Adrenal gland (tissue), 12 donors: Measurements from ENCODE around the gene PITX1. TPM values are rescaled to one million over a fixed set of nuclear protein-coding genes. Genes with fewer than 3 reads are reported as not detected.

Source experiments
- DNase-seq, 7 donors: peaks; one replicate each; pipeline ENCODE4 v3.0.0-alpha.2; 2019 to 2020
- H3K27ac ChIP-seq, 5 donors: fragments of 200-600 bp; sonication (generic) in 4 of 5; 1 replicate in 3 of 5; 2 replicates in 2 of 5; pipeline versions ENCODE4 v1.5.1 to v1.8.0; 2016 to 2020; ENCODE audit warnings: mild to moderate bottlenecking in 1 of 5
- H3K27me3 ChIP-seq: fragments of 200-600 bp; 2 replicates; pipeline ENCODE4 v1.8.0; 2021
- H3K36me3 ChIP-seq, 2 donors: fragments of 200-600 bp; replicated peaks in 1 of 2; 1 replicate in 1 of 2; 2 replicates in 1 of 2; pipeline versions ENCODE4 v1.5.1 to v1.8.0; 2018 to 2022
- H3K4me1 ChIP-seq, 2 donors: fragments of 200-600 bp; replicated peaks in 1 of 2; 1 replicate in 1 of 2; 2 replicates in 1 of 2; pipeline versions ENCODE4 v1.5.1 to v1.8.0; 2018 to 2021
- H3K4me3 ChIP-seq, 4 donors: fragments of 200-600 bp; sonication (generic) in 3 of 4; one replicate each; pipeline ENCODE4 v1.5.1; 2016 to 2018
- H3K9me3 ChIP-seq, 3 donors: fragments of 200-600 bp; sonication (generic) in 1 of 3; replicated peaks in 1 of 3; 1 replicate in 2 of 3; 2 replicates in 1 of 3; pipeline versions ENCODE4 v1.5.1 to v1.8.0; 2016 to 2021
- POLR2A ChIP-seq, 2 donors: fragments of 450-650 bp; IDR thresholded peaks; one replicate each; pipeline ENCODE4 v1.6.1; 2017; ENCODE audit warnings: antibody characterized with exemption in 2 of 2, mild to moderate bottlenecking in 2 of 2, moderate library complexity in 1 of 2
- WGBS, 4 donors: extraction: QIAGEN DNeasy Blood & Tissue Kit in 2 of 4; methylation state at CpG; one replicate each; pipeline versions ENCODE4 v1.1.5 to v1.1.7; 2013 to 2017; 5-methylcytosine and 5-hydroxymethylcytosine counted together
- intact Hi-C, 2 donors: fragments of 100-400 bp; cut with DNase I; formaldehyde crosslinking; loops; one replicate each; pipeline versions ENCODE4 v1.14.1 to v1.15.0; 2022 to 2023
- polyA plus RNA-seq, 3 donors: library from polyadenylated mRNA; stranded (reverse); fragments of 200-250 nt in 2 of 3; fragments of 350-450 nt in 1 of 3; fragmentation: Illumina TruSeq in 1 of 3; extraction: RNeasy Lipid Tissue Mini Kit (QIAGEN cat#74804) in 1 of 3; gene quantifications; one replicate each; pipeline ENCODE4 v1.2.3, GENCODE V29; 2013 to 2014
- total RNA-seq, 9 donors: library from RNA; depleted of rRNA in 4 of 9; stranded (reverse); fragments of >200 nt in 4 of 9; fragments of 120-200 nt in 1 of 9; fragmentation: NEBNext Ultra II Directional in 1 of 9; extraction: Animal tissue kit (Norgen Biotek cat#: 25700) in 1 of 9; gene quantifications; one replicate each; pipeline versions ENCODE4 v1.1.0 to v1.2.4, GENCODE V29; 2013 to 2023
- TF ChIP-seq, protein P1 (sequence below), 6 experiments: fragments of 450-650 bp in 4 of 6; fragments of 200-600 bp in 2 of 6; sonication (generic) in 1 of 6; IDR thresholded peaks; 1 replicate in 5 of 6; 2 replicates in 1 of 6; pipeline versions ENCODE4 v1.5.1 to v1.8.0; 2016 to 2021; ENCODE audit warnings: antibody characterized with exemption in 6 of 6, mild to moderate bottlenecking in 2 of 6, moderate library complexity in 1 of 6
- donor health status: healthy with polysubstance abuse.
- donor health status: Bipolar disorder and iron deficiency.
- donor health status: DM: yes; HTN: yes; CAD: no.
- donor health status: DM: no; HTN: no; CAD: no.
- donor health status: DM: no; HTN: no; CAD: no.
- donor health status: DM: yes; HTN: yes; CAD: no.

Gene PITX1
- total and polyA plus RNA-seq, 12 donors: 0.18 to 6.7 (median 0.71) TPM

DNA sequence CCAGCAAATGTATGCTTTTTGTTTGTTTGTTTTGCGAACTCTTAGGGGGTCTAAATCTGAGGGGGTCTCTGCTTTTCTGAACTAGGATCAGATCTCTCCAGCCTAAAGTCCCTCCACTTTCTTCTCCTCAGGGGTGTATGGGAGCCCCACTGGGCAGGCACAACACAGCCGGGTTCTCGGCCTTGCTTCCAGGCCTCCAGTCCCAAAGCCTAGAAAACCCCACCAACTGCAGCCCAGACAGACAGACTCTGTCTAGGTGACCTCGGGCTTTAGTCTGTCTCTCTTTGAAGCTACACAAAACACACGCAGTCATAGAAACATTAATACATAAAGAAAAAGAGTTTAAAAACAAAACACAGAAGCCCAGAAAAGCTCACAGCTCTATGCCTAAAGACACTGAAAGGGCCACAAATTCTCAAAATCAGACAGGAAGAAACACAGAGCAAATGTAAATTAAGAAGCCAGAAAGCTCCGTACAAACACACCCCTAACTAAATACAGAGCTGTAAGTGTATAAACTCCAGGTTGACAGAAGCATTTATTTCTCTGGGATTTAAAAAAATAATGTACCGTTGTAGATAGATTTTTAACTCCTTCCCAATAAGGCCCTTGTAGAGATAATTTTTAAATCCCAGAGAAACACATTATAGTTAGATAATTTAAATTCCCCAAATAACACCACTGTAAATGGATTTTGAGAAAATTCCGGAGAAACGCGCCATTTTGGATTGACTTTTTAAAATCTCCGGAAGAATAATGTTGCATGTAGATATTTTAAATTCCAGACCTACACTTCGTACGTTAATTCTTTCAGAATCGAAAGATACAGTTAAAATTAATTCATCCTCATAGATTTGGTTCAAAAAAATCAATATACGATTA, 2.0 kb downstream of the PITX1 start:
- Histone ChIP-seq H3K27ac (no peak overlapping the region), H3K36me3 (no peaks in the 10 kb centered on the region), H3K4me1 (peaks cover 24 to 35% of the 10 kb centered on the region in 2 donors), H3K27me3 (peaks cover 89% of the 10 kb centered on the region), H3K4me3 (peak overlapping the region in 1 of 4 donors; percentile 64), H3K9me3 (no peaks in the 10 kb centered on the region)
- intact Hi-C loops: loop anchor here in 1 of 2 donors (10.0 kb wide), 1 partner anchor 293 kb away; no protein-coding TSS in a partner anchor
- DNase-seq: no peak
- WGBS, 4 donors: 38 to 48% (median 40%) methylated on average over 15 of the region's 15 CpGs
- TF ChIP-seq POLR2A (IDR thresholded peaks at IDR 0.05): no peak
- TF ChIP-seq, protein P1, sequence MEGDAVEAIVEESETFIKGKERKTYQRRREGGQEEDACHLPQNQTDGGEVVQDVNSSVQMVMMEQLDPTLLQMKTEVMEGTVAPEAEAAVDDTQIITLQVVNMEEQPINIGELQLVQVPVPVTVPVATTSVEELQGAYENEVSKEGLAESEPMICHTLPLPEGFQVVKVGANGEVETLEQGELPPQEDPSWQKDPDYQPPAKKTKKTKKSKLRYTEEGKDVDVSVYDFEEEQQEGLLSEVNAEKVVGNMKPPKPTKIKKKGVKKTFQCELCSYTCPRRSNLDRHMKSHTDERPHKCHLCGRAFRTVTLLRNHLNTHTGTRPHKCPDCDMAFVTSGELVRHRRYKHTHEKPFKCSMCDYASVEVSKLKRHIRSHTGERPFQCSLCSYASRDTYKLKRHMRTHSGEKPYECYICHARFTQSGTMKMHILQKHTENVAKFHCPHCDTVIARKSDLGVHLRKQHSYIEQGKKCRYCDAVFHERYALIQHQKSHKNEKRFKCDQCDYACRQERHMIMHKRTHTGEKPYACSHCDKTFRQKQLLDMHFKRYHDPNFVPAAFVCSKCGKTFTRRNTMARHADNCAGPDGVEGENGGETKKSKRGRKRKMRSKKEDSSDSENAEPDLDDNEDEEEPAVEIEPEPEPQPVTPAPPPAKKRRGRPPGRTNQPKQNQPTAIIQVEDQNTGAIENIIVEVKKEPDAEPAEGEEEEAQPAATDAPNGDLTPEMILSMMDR (IDR thresholded peaks at IDR 0.05): no peak

DNA sequence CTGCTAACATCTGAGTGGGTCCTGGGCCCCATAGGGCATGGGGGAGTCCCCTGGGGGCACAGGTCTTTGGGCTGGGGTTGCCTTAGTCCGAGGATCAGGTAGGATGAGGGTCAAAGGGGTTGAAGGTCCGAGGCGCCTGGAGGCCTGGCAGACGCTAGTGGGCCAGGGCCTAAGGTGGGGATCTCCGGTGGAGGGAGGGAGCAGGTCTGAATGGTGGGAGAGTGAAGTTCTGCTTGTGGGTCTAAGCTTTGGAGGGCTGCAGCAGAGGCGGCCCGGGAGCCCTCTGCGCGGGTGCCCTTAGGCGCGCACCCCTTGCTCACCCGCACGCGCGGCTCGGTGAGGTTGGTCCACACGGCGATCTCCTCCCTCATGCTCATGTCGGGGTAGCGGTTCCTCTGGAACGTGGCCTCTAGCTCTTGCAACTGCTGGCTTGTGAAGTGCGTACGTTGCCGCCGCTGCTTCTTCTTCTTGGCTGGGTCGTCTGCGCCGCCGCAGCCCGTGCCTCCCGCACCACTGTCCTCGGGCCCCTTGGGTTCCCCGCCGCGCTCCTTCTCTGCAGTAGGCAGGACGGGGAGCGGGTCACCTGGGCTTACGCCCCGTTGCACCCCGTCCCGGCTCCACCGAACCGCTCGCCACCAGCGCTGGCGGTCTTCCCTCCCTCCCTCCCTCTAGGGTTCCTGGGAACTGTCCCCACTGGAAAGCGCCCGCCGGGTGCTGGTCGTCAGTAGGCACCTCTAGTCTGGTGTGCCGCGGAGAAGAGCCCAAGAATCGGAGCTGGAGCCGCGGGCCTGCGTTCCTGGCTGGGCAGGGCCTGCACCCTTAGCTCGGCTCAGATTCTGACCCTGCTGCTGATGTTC, 2.8 kb downstream of the PITX1 start:
- Histone ChIP-seq H3K9me3 (no peaks in the 10 kb centered on the region), H3K27ac (no peak overlapping the region), H3K4me3 (peak overlapping the region in 2 of 4 donors; percentile 26 to 47), H3K4me1 (peaks cover 24 to 35% of the 10 kb centered on the region in 2 donors), H3K36me3 (no peaks in the 10 kb centered on the region), H3K27me3 (peaks cover 85% of the 10 kb centered on the region)
- 17 to 27% (median 22%) methylated on average over 25 to 57 of the region's 57 CpGs for WGBS, 4 donors
- intact Hi-C loops: loop anchor here in 1 of 2 donors (10.0 kb wide), 1 partner anchor 294 kb away; no protein-coding TSS in a partner anchor
- TF ChIP-seq POLR2A (IDR thresholded peaks at IDR 0.05): no peak
- TF ChIP-seq, protein P1 (IDR thresholded peaks at IDR 0.05): no peak
- peak in 1 of 7 donors; percentile 23 for DNase-seq

DNA sequence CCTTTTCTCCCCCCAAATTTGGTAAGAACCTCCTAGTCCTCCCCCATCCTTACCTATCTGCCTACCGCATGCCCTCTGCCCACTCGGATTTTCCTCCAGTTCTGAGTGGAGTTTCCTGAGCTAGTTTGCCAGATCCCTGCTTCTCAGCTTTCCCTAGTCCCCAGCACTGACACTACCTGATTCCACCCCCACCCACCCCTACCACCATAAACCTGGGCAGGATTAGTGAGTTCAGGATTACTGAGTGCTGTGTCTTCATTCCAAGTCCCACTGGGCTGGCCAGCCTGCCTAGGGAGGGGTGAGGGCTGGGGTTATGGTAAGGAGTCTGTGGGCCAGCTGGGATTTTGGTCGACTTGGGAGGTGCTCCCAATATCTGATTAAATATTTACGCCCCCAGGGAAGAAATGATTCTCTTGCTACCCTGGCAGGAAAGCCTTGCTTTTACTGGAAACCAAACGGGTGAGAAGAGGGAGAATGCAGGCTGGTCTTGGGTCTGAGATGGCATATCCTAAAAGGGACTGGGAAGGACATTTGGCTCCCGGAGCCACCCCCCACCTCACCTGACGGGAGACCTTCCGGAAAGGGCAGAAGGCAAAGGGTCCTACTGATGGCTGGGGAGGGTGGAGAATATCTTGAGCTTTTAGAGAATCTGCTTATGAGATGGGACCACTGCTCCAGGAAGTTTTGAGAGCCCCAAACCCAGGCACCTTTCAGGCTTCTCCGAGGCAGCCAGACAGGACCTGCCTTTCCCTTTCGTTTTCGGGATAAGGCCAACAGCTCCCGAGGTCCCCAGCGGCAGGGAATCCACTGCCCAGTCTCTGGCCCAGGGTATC, 3.7 kb downstream of the PITX1 start:
- TF ChIP-seq POLR2A (IDR thresholded peaks at IDR 0.05): no peak
- TF ChIP-seq, protein P1 (IDR thresholded peaks at IDR 0.05): no peak
- 9 to 31% (median 16%) methylated on average over 9 to 13 of the region's 13 CpGs for WGBS, 4 donors
- Histone ChIP-seq H3K4me3 (peak overlapping the region in 2 of 4 donors; percentile 26 to 47), H3K36me3 (no peaks in the 10 kb centered on the region), H3K27ac (no peak overlapping the region), H3K27me3 (peaks cover 81% of the 10 kb centered on the region), H3K9me3 (no peaks in the 10 kb centered on the region), H3K4me1 (peaks cover 24 to 35% of the 10 kb centered on the region in 2 donors)
- DNase-seq: peak in 1 of 7 donors; percentile 26
- intact Hi-C loops: loop anchor here in 1 of 2 donors (10.0 kb wide), 1 partner anchor 294 kb away; no protein-coding TSS in a partner anchor
